HEK293 (cell line): Measurements from ENCODE around the gene GCA.

Experiments
- CTCF ChIA-PET: fragments of 350-600 bp; formaldehyde crosslinking; extraction: SDS; loops from one replicate; lab custom pipeline; 2021; ENCODE audit warnings: antibody characterized with exemption; lab: Yijun Ruan, JAX
- POLR2A ChIA-PET: fragments of 300-600 bp; formaldehyde crosslinking; extraction: SDS; loops from one replicate; lab custom pipeline; 2020; ENCODE audit warnings: antibody characterized with exemption, inconsistent platforms; lab: Yijun Ruan, JAX
- H3K27ac ChIP-seq: fragments of 200-500 bp; sonication (Bioruptor generic); 2 replicates; pipeline ENCODE4 v1.5.1; 2014; ENCODE audit warnings: low read depth, low read length, control low read depth, inconsistent platforms; ENCODE audit errors: extremely low read depth
- H3K36me3 ChIP-seq, 2 experiments: fragments of 200-500 bp in 1 of 2; sonication (Bioruptor generic) in 1 of 2; 1 replicate in 1 of 2; 2 replicates in 1 of 2; pipeline ENCODE4 v1.5.1; 2014 to 2017; ENCODE audit warnings: inconsistent platforms in 2 of 2, low read length in 2 of 2; ENCODE audit not compliant: control insufficient read depth in 2 of 2, insufficient read depth in 1 of 2
- H3K4me1 ChIP-seq: fragments of 200-500 bp; sonication (Bioruptor generic); 2 replicates; pipeline ENCODE4 v1.5.1; 2014; ENCODE audit warnings: mild to moderate bottlenecking, low read length, inconsistent platforms; ENCODE audit not compliant: control insufficient read depth, insufficient read depth
- H3K4me3 ChIP-seq: 2 replicates; pipeline ENCODE4 v1.5.1; 2011; ENCODE audit warnings: low read depth, mild to moderate bottlenecking, control low read depth, low read length, moderate library complexity
- H3K9me3 ChIP-seq: fragments of 200-500 bp; sonication (Bioruptor generic); 2 replicates; pipeline ENCODE4 v1.5.1; 2014; ENCODE audit warnings: low read depth, low read length, inconsistent platforms; ENCODE audit not compliant: control insufficient read depth, insufficient read depth
- CTCF ChIP-seq: fragments of 450-650 bp; formaldehyde crosslinking; IDR thresholded peaks from 2 replicates; pipeline ENCODE4 v1.5.1; 2016; ENCODE audit warnings: missing biosample characterization, missing genetic modification characterization
- KLF17 ChIP-seq: fragments of 450-650 bp; formaldehyde crosslinking; IDR thresholded peaks from 2 replicates; pipeline ENCODE4 v1.5.1; 2016; ENCODE audit warnings: missing biosample characterization, missing genetic modification characterization
- OSR2 ChIP-seq: fragments of 450-650 bp; formaldehyde crosslinking; IDR thresholded peaks from 2 replicates; pipeline ENCODE4 v1.5.1; 2016; ENCODE audit warnings: missing biosample characterization, missing genetic modification characterization
- PRDM4 ChIP-seq: fragments of 450-650 bp; formaldehyde crosslinking; IDR thresholded peaks from 2 replicates; pipeline ENCODE4 v1.5.1; 2017; ENCODE audit warnings: missing biosample characterization, missing genetic modification characterization
- SCRT2 ChIP-seq: fragments of 450-650 bp; formaldehyde crosslinking; IDR thresholded peaks from 2 replicates; pipeline ENCODE4 v1.5.1; 2016; ENCODE audit warnings: missing biosample characterization, missing genetic modification characterization
- YY2 ChIP-seq: fragments of 450-650 bp; formaldehyde crosslinking; IDR thresholded peaks from 2 replicates; pipeline ENCODE4 v1.5.1; 2016; ENCODE audit warnings: missing biosample characterization, missing genetic modification characterization
- ZBTB48 ChIP-seq: fragments of 450-650 bp; formaldehyde crosslinking; IDR thresholded peaks from 2 replicates; pipeline ENCODE4 v1.5.1; 2016; ENCODE audit warnings: missing biosample characterization, missing genetic modification characterization
- ZNF121 ChIP-seq: fragments of 450-650 bp; formaldehyde crosslinking; IDR thresholded peaks from 2 replicates; pipeline ENCODE4 v1.5.1; 2016; ENCODE audit warnings: missing biosample characterization, missing genetic modification characterization
- ZNF157 ChIP-seq: fragments of 450-650 bp; formaldehyde crosslinking; IDR thresholded peaks from 2 replicates; pipeline ENCODE4 v1.5.1; 2016; ENCODE audit warnings: missing biosample characterization, missing genetic modification characterization
- ZNF211 ChIP-seq: fragments of 450-650 bp; formaldehyde crosslinking; IDR thresholded peaks from 2 replicates; pipeline ENCODE4 v1.5.1; 2016; ENCODE audit warnings: low read depth, missing biosample characterization, missing genetic modification characterization
- ZNF239 ChIP-seq: fragments of 450-650 bp; formaldehyde crosslinking; IDR thresholded peaks from 2 replicates; pipeline ENCODE4 v1.5.1; 2016; ENCODE audit warnings: missing biosample characterization, missing genetic modification characterization
- ZNF266 ChIP-seq: fragments of 450-650 bp; formaldehyde crosslinking; IDR thresholded peaks from 2 replicates; pipeline ENCODE4 v1.5.1; 2016; ENCODE audit warnings: missing biosample characterization, missing genetic modification characterization, low read depth
- ZNF335 ChIP-seq: fragments of 450-650 bp; formaldehyde crosslinking; conservative IDR thresholded peaks from 2 replicates; pipeline ENCODE4 v1.5.1; 2016; ENCODE audit warnings: missing biosample characterization, missing genetic modification characterization
- ZNF391 ChIP-seq: fragments of 450-650 bp; formaldehyde crosslinking; IDR thresholded peaks from 2 replicates; pipeline ENCODE4 v1.5.1; 2016; ENCODE audit warnings: low read depth, missing biosample characterization, missing genetic modification characterization, borderline replicate concordance
- ZNF404 ChIP-seq: fragments of 450-650 bp; formaldehyde crosslinking; IDR thresholded peaks from 2 replicates; pipeline ENCODE4 v1.5.1; 2017; ENCODE audit warnings: missing biosample characterization, missing genetic modification characterization
- ZNF488 ChIP-seq: fragments of 450-650 bp; formaldehyde crosslinking; IDR thresholded peaks from 2 replicates; pipeline ENCODE4 v1.5.1; 2016; ENCODE audit warnings: missing biosample characterization, missing genetic modification characterization
- ZNF610 ChIP-seq: fragments of 450-650 bp; formaldehyde crosslinking; IDR thresholded peaks from 2 replicates; pipeline ENCODE4 v1.5.1; 2016; ENCODE audit warnings: missing biosample characterization, missing genetic modification characterization, borderline replicate concordance
- ZNF76 ChIP-seq: fragments of 450-650 bp; formaldehyde crosslinking; IDR thresholded peaks from 2 replicates; pipeline ENCODE4; 2016; ENCODE audit warnings: low read depth, missing biosample characterization, missing genetic modification characterization, borderline replicate concordance
- ZNF768 ChIP-seq: fragments of 450-650 bp; formaldehyde crosslinking; IDR thresholded peaks from 2 replicates; pipeline ENCODE4 v1.5.1; 2018; ENCODE audit warnings: missing biosample characterization, mild to moderate bottlenecking, missing genetic modification characterization
- ZSCAN4 ChIP-seq: fragments of 450-650 bp; formaldehyde crosslinking; IDR thresholded peaks from 2 replicates; pipeline ENCODE4 v1.5.1; 2017; ENCODE audit warnings: missing biosample characterization, missing genetic modification characterization

GCA gene

GRCh38 chr2:162342841-162343240 is 1.1 kb upstream of the GCA start (continued):
- TF ChIP-seq ZNF391: no peak
- no peak for TF ChIP-seq YY2 (tag by site-specific recombination)
- TF ChIP-seq, all 188 proteins: peak for 0

- CTCF ChIA-PET: interaction anchor here (0.7 kb wide), 1 partner anchor 216 kb away, joined by 3 read pairs; no protein-coding TSS in a partner anchor
- H3K36me3 ChIP-seq: no peaks in the 10 kb centered on the region
Measured at GRCh38 chr2:162343492-162343823, 474 bp upstream of the GCA start.

GRCh38 chr2:162344617-162344950 is 652 bp downstream of the GCA start:
- Histone ChIP-seq H3K36me3 (no peaks in the 10 kb centered on the region), H3K27ac (peak overlapping the region; percentile 59; the same call in 1 of the 2 replicates), H3K4me3 (peak overlapping the region; percentile 92), H3K4me1 (peaks cover 2% of the 10 kb centered on the region; the same call in 1 of the 2 replicates), H3K9me3 (no peaks in the 10 kb centered on the region)
- TF ChIP-seq ZNF335 (tag by site-specific recombination) (0 out of 2 replicates have a peak, but pooled peaks have one; percentile 16), ZNF121 (tag by site-specific recombination) (no peak)
- TF ChIP-seq, all 188 proteins: peak for 1
- POLR2A ChIA-PET: interaction anchor here (0.5 kb wide), 1 partner anchor 32 kb away, joined by 4 read pairs; no protein-coding TSS in a partner anchor
- CTCF ChIA-PET: no interaction called here

More at GRCh38 chr2:162343492-162343823, 474 bp upstream of the GCA start:
- TF ChIP-seq ZBTB48 (tag by site-specific recombination): no peak
- TF ChIP-seq SCRT2: 0 out of 2 replicates have a peak, but pooled peaks have one; percentile 9
- no peak for TF ChIP-seq ZNF610 (tag by site-specific recombination)
- no peak for TF ChIP-seq CTCF
- Histone ChIP-seq H3K4me1 (peaks cover 2% of the 10 kb centered on the region; the same call in 1 of the 2 replicates), H3K9me3 (no peaks in the 10 kb centered on the region), H3K4me3 (peak overlapping the region; percentile 27), H3K27ac (no peak overlapping the region)
- POLR2A ChIA-PET: interaction anchor here (0.6 to 1.0 kb wide), 2 partner anchors 25 to 26 kb away, joined by 3 to 7 read pairs; partner anchors contain the start of gene IFIH1

GRCh38 chr2:162365392-162365791 is 21.5 kb downstream of the GCA start:
- TF ChIP-seq ZNF157 (tag by site-specific recombination): no peak
- TF ChIP-seq, all 188 proteins: peak for 0
- ChIA-PET CTCF (no interaction called here), POLR2A (no interaction called here)
- H3K4me1 ChIP-seq: no peaks in the 10 kb centered on the region
- H3K27ac ChIP-seq: no peak overlapping the region
- H3K4me3 ChIP-seq: no peak overlapping the region
- no peaks in the 10 kb centered on the region for H3K9me3 ChIP-seq
- no peaks in the 10 kb centered on the region for H3K36me3 ChIP-seq

GRCh38 chr2:162368494-162368893 is 24.6 kb downstream of the GCA start:
- Histone ChIP-seq H3K27ac (no peak overlapping the region), H3K9me3 (no peaks in the 10 kb centered on the region), H3K4me3 (no peak overlapping the region), H3K36me3 (no peaks in the 10 kb centered on the region), H3K4me1 (no peaks in the 10 kb centered on the region)
- CTCF ChIA-PET: no interaction called here
- POLR2A ChIA-PET: no interaction called here
- no peak for TF ChIP-seq ZNF76
- TF ChIP-seq ZNF121 (tag by site-specific recombination): no peak
- TF ChIP-seq ZNF211 (tag by site-specific recombination): no peak
- TF ChIP-seq ZNF239 (tag by site-specific recombination): no peak
- TF ChIP-seq ZNF488: no peak
- no peak for TF ChIP-seq KLF17
- no peak for TF ChIP-seq ZSCAN4 (tag by site-specific recombination)
- TF ChIP-seq OSR2 (tag by site-specific recombination): no peak
- TF ChIP-seq ZNF266 (tag by site-specific recombination): no peak
- no peak for TF ChIP-seq ZNF404 (tag by site-specific recombination)
- TF ChIP-seq PRDM4 (tag by site-specific recombination): no peak
- TF ChIP-seq ZNF768 (tag by site-specific recombination): no peak
